CD4-positive, alpha-beta memory T cell (primary cell): ENCODE results near the gene VENTX. TPM values are rescaled to one million over a fixed set of nuclear protein-coding genes. Genes with fewer than 3 reads are reported as not detected.

Experiments
- CTCF ChIA-PET: fragments of 350-600 bp; sonication (Branson Sonifier 250); formaldehyde crosslinking; loops from one replicate; lab custom pipeline; 2021; ENCODE audit warnings: inconsistent platforms; ENCODE audit not compliant: partially characterized antibody; lab: Charles Lee
- POLR2A ChIA-PET: fragments of 350-600 bp; sonication (Branson Sonifier 250); formaldehyde crosslinking; loops from one replicate; lab custom pipeline; 2021; ENCODE audit not compliant: partially characterized antibody; lab: Charles Lee
- DNase-seq, 5 donors: peaks; one replicate each; pipeline versions ENCODE4 v3.0.0 to v3.0.0-alpha.2; 2020 to 2022; ENCODE audit warnings: mixed read lengths in 1 of 5
- H3K27ac ChIP-seq: one replicate; pipeline ENCODE4 v1.7.0; 2013; ENCODE audit warnings: low read depth, low read length
- H3K27me3 ChIP-seq: 2 replicates; pipeline ENCODE4 v1.7.0; 2013; ENCODE audit warnings: mild to moderate bottlenecking, low read length, moderate library complexity; ENCODE audit not compliant: insufficient read depth
- H3K36me3 ChIP-seq: 2 replicates; pipeline ENCODE4 v1.7.0; 2013; ENCODE audit warnings: mild to moderate bottlenecking, low read length, moderate library complexity; ENCODE audit not compliant: insufficient read depth
- H3K4me1 ChIP-seq: 2 replicates; pipeline ENCODE4 v1.7.0; 2013; ENCODE audit warnings: mild to moderate bottlenecking, low read length, moderate library complexity; ENCODE audit not compliant: insufficient read depth
- H3K4me3 ChIP-seq, 2 donors: one replicate each; pipeline ENCODE4 v1.7.0; 2013; ENCODE audit warnings: low read length in 2 of 2, mild to moderate bottlenecking in 1 of 2
- H3K9me3 ChIP-seq, 2 donors: one replicate each; pipeline ENCODE4 v1.7.0; 2013; ENCODE audit warnings: low read length in 2 of 2, control low read depth in 1 of 2; ENCODE audit not compliant: control insufficient read depth in 1 of 2
- H3K27ac Mint-ChIP-seq, 7 donors: one replicate each; pipeline ENCODE4 v1.8.0; 2020 to 2021; ENCODE audit warnings: mixed read lengths in 7 of 7, mild to moderate bottlenecking in 6 of 7, inconsistent platforms in 3 of 7, moderate library complexity in 3 of 7
- H3K27me3 Mint-ChIP-seq, 2 donors: one replicate each; pipeline ENCODE4 v1.8.0; 2020 to 2021; ENCODE audit warnings: mixed read lengths in 2 of 2
- H3K36me3 Mint-ChIP-seq, 2 donors: one replicate each; pipeline ENCODE4 v1.8.0; 2020 to 2021; ENCODE audit warnings: mixed read lengths in 2 of 2, inconsistent platforms in 1 of 2, mild to moderate bottlenecking in 1 of 2
- H3K4me1 Mint-ChIP-seq, 4 donors: one replicate each; pipeline ENCODE4 v1.8.0; 2020 to 2021; ENCODE audit warnings: mixed read lengths in 4 of 4, mild to moderate bottlenecking in 1 of 4
- H3K4me3 Mint-ChIP-seq, 8 donors: one replicate each; pipeline ENCODE4 v1.8.0; 2020 to 2021; ENCODE audit warnings: mixed read lengths in 8 of 8, mild to moderate bottlenecking in 7 of 8, moderate library complexity in 6 of 8, inconsistent platforms in 3 of 8
- H3K9me3 Mint-ChIP-seq, 8 donors: one replicate each; pipeline ENCODE4 v1.8.0; 2020 to 2021; ENCODE audit warnings: mixed read lengths in 8 of 8, mild to moderate bottlenecking in 5 of 8, inconsistent platforms in 3 of 8, moderate library complexity in 1 of 8
- intact Hi-C: fragments of 100-400 bp; cut with micrococcal nuclease; formaldehyde crosslinking; loops from one replicate; pipeline ENCODE4 v1.15.1; 2023
- polyA plus RNA-seq, 2 donors: library from polyadenylated mRNA; unstranded; fragments of 300-500 nt; fragmentation: Illumina TruSeq; gene quantifications; one replicate each; pipeline ENCODE4 v1.2.3, GENCODE V29; 2021
- total RNA-seq, 2 experiments: library from RNA; stranded (reverse); gene quantifications; one replicate each; pipeline ENCODE4 v1.2.3, GENCODE V29; 2021

The VENTX gene
- total and polyA plus RNA-seq, 4 experiments from 2014 or later = not detected

DNA sequence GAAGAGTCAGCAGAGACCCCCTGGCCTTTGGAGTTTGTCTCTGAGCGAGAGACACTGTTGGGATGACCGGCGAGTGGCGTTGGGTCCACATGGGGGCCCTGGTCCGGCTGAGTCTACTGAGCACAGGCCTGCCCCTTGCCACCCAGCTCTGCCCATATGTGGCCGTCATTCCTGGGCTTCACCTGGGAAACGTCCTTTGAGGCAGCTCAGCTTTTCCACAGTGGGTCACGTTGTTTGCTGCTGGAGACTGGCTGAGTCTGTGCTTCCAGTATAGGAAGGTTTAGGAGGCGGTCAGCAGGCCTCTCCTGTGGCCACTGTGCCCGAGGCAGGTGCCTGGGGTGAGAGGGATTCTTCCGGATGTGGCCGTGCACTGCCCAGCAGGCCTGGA is 21.9 kb downstream of the VENTX start:
- Mint-ChIP-seq H3K4me3 (peak overlapping the region; percentile 55 to 89 (median 77)), H3K27ac (peak overlapping the region; percentile 95 to 99 (median 98)), H3K27me3 (peaks cover 0 to 4% of the 10 kb centered on the region in 2 donors), H3K4me1 (peaks cover 23 to 77% (median 57%) of the 10 kb centered on the region in 4 donors), H3K36me3 (peaks cover 0 to 9% of the 10 kb centered on the region in 2 donors), H3K9me3 (no peaks in the 10 kb centered on the region)
- POLR2A ChIA-PET = interaction anchor here (0.8 to 13.2 kb wide), 7 partner anchors 8 to 131 kb away, joined by 3 to 236 read pairs (median 6); partner anchors contain the start of gene ADAM8
- Histone ChIP-seq H3K9me3 (no peaks in the 10 kb centered on the region), H3K27ac (peak overlapping the region; percentile 72), H3K4me3 (no peak overlapping the region), H3K4me1 (peaks cover 71% of the 10 kb centered on the region), H3K27me3 (no peaks in the 10 kb centered on the region), H3K36me3 (no peaks in the 10 kb centered on the region)
- DNase-seq = peak in 1 of 5 donors; percentile 39
- intact Hi-C loops = loop anchor here (10.0 kb wide), 1 partner anchor 1355 kb away; the partner anchor contains the start of gene PPP2R2D
- CTCF ChIA-PET = interaction anchor here (1.0 to 5.6 kb wide), 7 partner anchors 8 to 116 kb away, joined by 3 to 22 read pairs (median 6); no protein-coding TSS in a partner anchor

DNA sequence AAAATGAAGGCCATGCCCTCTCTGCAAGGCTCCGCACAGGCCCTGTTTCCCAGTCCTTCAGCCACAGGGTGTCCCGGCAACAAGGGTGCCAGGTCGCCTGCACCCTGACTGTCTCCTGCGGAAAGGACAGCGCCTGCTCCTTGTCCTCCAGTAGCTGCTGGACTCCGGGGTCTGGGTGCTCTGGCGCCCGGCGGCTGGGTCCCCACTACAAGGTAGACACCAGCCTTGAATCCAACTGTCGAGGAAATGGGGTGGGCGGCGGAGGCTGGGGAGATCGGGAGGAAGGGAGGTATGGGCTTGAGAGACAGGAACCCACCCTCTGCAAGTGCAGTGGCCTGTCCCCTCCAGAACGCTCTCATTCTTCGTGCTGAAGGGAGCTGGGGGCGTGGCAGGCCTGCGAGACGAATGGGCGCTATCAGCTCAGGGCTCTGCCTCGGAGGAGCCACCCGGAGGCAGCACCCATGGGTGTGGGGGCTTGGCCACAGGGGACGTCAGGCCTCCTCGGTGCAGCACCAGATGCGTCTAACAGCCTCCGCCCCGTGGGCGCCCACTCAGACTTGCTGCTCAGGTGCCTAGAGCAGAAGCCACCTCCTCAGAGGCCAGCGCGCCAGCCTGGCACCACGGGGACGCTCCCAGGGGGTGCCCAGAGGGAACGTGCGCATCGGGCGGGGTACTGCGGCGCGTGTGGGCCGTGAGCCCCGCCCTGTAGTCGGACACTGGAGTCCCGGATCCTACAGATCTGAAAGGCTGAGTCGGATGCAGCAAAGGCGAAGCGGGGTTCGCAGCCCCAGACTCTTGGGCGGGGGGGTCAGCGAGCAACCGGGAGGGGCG is 23.5 kb downstream of the VENTX start:
- H3K27me3 Mint-ChIP-seq = peaks cover 0 to 4% of the 10 kb centered on the region in 2 donors
- Histone ChIP-seq H3K36me3 (no peaks in the 10 kb centered on the region), H3K4me3 (peak overlapping the region in 1 of 2 donors; percentile 46), H3K4me1 (peaks cover 85% of the 10 kb centered on the region), H3K27me3 (no peaks in the 10 kb centered on the region), H3K27ac (peak overlapping the region; percentile 83), H3K9me3 (no peaks in the 10 kb centered on the region)
- H3K36me3 Mint-ChIP-seq = peaks cover 0 to 15% of the 10 kb centered on the region in 2 donors
- peak overlapping the region; percentile 48 to 89 (median 66) for H3K4me3 Mint-ChIP-seq
- H3K9me3 Mint-ChIP-seq = no peaks in the 10 kb centered on the region
- ChIA-PET CTCF (interaction anchor here (5.6 kb wide), 1 partner anchor 46 kb away, joined by 22 read pairs; no protein-coding TSS in a partner anchor), POLR2A (interaction anchor here (1.0 to 13.2 kb wide), 3 partner anchors 14 to 50 kb away, joined by 5 to 236 read pairs (median 6); partner anchors contain the start of gene ADAM8)
- peak overlapping the region; percentile 95 to 99 (median 98) for H3K27ac Mint-ChIP-seq
- peaks cover 29 to 86% (median 66%) of the 10 kb centered on the region in 4 donors for H3K4me1 Mint-ChIP-seq
- DNase-seq = peak; percentile 65 to 85 (median 69)
- intact Hi-C loops = loop anchor here (2.0 to 5.0 kb wide), 3 partner anchors 14 to 131 kb away; partner anchors contain the start of genes MTG1, TUBGCP2 and ZNF511

DNA sequence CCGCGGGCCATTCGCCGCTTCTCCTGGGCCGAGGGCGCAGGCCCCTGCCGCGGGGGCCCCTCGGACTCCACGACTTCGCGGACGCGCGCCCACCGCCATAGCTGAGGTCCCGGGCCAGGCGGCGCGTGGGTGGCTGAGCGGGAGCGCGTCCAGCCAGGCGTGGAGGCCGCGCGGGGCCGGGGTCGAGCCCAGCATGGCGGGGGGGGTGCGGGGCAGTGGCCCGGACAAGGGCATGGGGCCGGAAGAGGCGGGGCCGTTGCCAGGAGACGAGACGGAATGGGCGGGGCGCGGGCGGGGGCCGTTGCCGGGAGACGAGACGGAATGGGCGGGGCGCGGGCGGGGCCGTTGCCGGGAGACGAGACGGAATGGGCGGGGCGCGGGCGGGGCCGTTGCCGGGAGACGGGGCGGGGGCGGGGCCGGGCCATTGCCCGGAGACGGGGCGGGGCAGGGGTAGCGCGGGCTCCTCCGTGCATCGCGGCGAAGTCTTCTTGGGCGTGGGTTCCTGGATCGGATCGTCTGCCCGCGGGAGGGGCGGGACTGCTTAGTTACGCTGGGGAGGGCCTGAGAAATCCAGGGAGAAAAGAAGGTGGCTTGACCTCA is 24.2 kb downstream of the VENTX start:
- CTCF ChIA-PET = interaction anchor here (1.4 kb wide), 2 partner anchors 16 to 46 kb away, joined by 5 to 9 read pairs; no protein-coding TSS in a partner anchor

DNA sequence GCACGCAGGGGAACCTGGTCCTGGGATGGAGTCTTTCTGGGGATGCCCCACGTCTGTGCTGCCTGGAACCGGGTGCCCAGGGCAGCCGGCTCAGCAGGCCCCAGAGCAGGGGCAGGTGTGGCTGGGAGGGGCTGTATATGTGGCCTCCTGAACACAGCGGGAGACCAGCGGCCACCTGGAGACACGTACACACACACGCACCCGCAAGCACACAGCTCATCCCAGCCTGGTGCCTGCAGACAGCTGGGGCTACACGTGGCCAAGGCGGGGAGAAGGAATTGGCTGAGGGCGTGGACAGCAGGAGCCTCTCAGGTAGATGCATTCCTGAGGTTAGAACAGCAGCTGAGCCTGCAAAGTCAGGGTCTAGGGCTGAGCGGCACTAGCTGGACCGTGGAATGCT is 25.0 kb downstream of the VENTX start:
- H3K4me3 ChIP-seq = no peak overlapping the region
- Mint-ChIP-seq H3K4me1 (peaks cover 29 to 78% (median 61%) of the 10 kb centered on the region in 4 donors), H3K9me3 (no peaks in the 10 kb centered on the region), H3K27ac (peak overlapping the region; percentile 90 to 98 (median 92)), H3K4me3 (peak overlapping the region in 6 of 8 donors; percentile 70 to 79 (median 76)), H3K27me3 (peaks cover 0 to 4% of the 10 kb centered on the region in 2 donors), H3K36me3 (peaks cover 0 to 15% of the 10 kb centered on the region in 2 donors)
- no peaks in the 10 kb centered on the region for H3K9me3 ChIP-seq
- peak in 1 of 5 donors; percentile 45 for DNase-seq
- peak overlapping the region; percentile 83 for H3K27ac ChIP-seq
- H3K36me3 ChIP-seq = no peaks in the 10 kb centered on the region
- no peaks in the 10 kb centered on the region for H3K27me3 ChIP-seq
- peaks cover 76% of the 10 kb centered on the region for H3K4me1 ChIP-seq
- ChIA-PET CTCF (interaction anchor here (1.3 to 2.0 kb wide), 6 partner anchors 12 to 119 kb away, joined by 3 to 9 read pairs (median 8); no protein-coding TSS in a partner anchor), POLR2A (interaction anchor here (0.8 to 13.2 kb wide), 7 partner anchors 13 to 128 kb away, joined by 3 to 236 read pairs (median 4); partner anchors contain the start of genes ADAM8 and ECHS1)
- intact Hi-C loops = loop anchor here (5.0 kb wide), 1 partner anchor 130 kb away; the partner anchor contains the start of gene MTG1

More for the DNA sequence above, 24.2 kb downstream of the VENTX start:
- Histone ChIP-seq H3K4me3 (peak overlapping the region in 1 of 2 donors; percentile 46), H3K27ac (peak overlapping the region; percentile 83), H3K27me3 (no peaks in the 10 kb centered on the region), H3K9me3 (no peaks in the 10 kb centered on the region), H3K36me3 (no peaks in the 10 kb centered on the region), H3K4me1 (peaks cover 85% of the 10 kb centered on the region)
- peaks cover 0 to 15% of the 10 kb centered on the region in 2 donors for H3K36me3 Mint-ChIP-seq
- intact Hi-C loops = loop anchor here (2.0 to 5.0 kb wide), 3 partner anchors 13 to 130 kb away; partner anchors contain the start of genes MTG1, TUBGCP2 and ZNF511
- H3K27ac Mint-ChIP-seq = peak overlapping the region; percentile 90 to 98 (median 92)
- DNase-seq = peak; percentile 75 to 83 (median 78)
- H3K27me3 Mint-ChIP-seq = peaks cover 0 to 4% of the 10 kb centered on the region in 2 donors
- POLR2A ChIA-PET = interaction anchor here (1.0 to 13.2 kb wide), 5 partner anchors 14 to 111 kb away, joined by 4 to 236 read pairs (median 6); partner anchors contain the start of genes ADAM8 and ECHS1
- H3K4me3 Mint-ChIP-seq = peak overlapping the region; percentile 70 to 79 (median 76)
- H3K9me3 Mint-ChIP-seq = no peaks in the 10 kb centered on the region
- peaks cover 29 to 86% (median 66%) of the 10 kb centered on the region in 4 donors for H3K4me1 Mint-ChIP-seq

DNA sequence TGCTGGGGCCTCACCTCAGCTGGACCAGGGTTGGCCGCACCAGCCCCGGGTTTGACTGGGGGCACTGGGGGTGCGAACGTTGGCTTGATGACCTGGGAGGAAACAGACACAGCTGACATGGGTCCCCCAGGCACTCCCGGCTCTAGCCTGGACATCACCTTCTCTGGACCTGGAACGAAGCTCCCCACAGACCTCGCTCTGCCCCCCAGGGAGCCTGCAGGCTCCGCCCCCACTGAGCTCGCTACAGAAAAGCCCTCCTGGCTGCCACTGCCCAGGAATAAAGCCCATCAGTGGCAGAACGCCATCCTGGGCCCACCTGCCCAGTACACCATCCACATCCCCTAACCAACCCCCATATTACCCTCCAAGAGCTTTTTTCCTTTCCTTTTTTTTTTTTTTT is 26.0 kb downstream of the VENTX start:
- Histone ChIP-seq H3K36me3 (peaks cover 5% of the 10 kb centered on the region), H3K4me3 (no peak overlapping the region), H3K9me3 (no peaks in the 10 kb centered on the region), H3K27ac (peak overlapping the region; percentile 83), H3K27me3 (no peaks in the 10 kb centered on the region), H3K4me1 (peaks cover 66% of the 10 kb centered on the region)
- intact Hi-C loops = loop anchor here (1.0 to 5.0 kb wide), 3 partner anchors 12 to 129 kb away; partner anchors contain the start of gene MTG1
- Mint-ChIP-seq H3K9me3 (no peaks in the 10 kb centered on the region), H3K4me1 (peaks cover 29 to 70% (median 55%) of the 10 kb centered on the region in 4 donors), H3K27me3 (peaks cover 0 to 4% of the 10 kb centered on the region in 2 donors), H3K27ac (peak overlapping the region in 5 of 7 donors; percentile 37 to 98 (median 91)), H3K36me3 (peaks cover 0 to 15% of the 10 kb centered on the region in 2 donors), H3K4me3 (peak overlapping the region in 4 of 8 donors; percentile 36 to 79 (median 56))
- ChIA-PET CTCF (interaction anchor here (1.1 to 2.0 kb wide), 7 partner anchors 12 to 120 kb away, joined by 3 to 11 read pairs (median 8); no protein-coding TSS in a partner anchor), POLR2A (interaction anchor here (1.1 to 13.2 kb wide), 4 partner anchors 12 to 60 kb away, joined by 3 to 236 read pairs (median 6); partner anchors contain the start of gene ADAM8)
- DNase-seq = no peak

DNA sequence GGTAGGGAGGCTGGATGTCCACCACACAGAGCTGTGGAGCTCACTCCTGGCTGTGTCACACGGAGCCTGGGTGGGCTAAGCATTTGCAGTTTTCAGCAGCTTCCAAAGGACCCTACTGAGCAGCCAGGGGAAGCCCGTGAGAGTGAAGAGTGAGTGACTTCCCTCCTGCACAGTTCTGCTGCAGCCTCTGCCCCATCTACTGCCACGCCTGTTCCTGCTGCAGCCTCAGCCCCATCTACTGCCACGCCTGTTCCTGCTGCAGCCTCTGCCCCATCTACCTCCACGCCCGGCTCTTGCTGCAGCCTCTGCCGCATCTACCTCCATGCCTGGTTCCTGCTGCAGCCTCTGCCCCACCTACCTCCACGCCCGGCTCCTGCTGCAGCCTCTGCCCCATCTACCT is 26.8 kb downstream of the VENTX start:
- peak; percentile 53 to 71 (median 60) for DNase-seq
- H3K36me3 ChIP-seq = peaks cover 11% of the 10 kb centered on the region
- no peak overlapping the region for H3K27ac ChIP-seq

More for the DNA sequence above, 26.8 kb downstream of the VENTX start:
- Mint-ChIP-seq H3K27ac (peak overlapping the region; percentile 37 to 93 (median 83)), H3K27me3 (no peaks in the 10 kb centered on the region), H3K9me3 (no peaks in the 10 kb centered on the region), H3K4me1 (peaks cover 25 to 63% (median 49%) of the 10 kb centered on the region in 4 donors), H3K4me3 (peak overlapping the region; percentile 37 to 83 (median 74)), H3K36me3 (peaks cover 0 to 11% of the 10 kb centered on the region in 2 donors)
- H3K27me3 ChIP-seq = no peaks in the 10 kb centered on the region
- no peak overlapping the region for H3K4me3 ChIP-seq
- CTCF ChIA-PET = interaction anchor here (1.1 to 2.0 kb wide), 5 partner anchors 11 to 54 kb away, joined by 3 to 11 read pairs (median 8); no protein-coding TSS in a partner anchor
- H3K9me3 ChIP-seq = no peaks in the 10 kb centered on the region
- POLR2A ChIA-PET = interaction anchor here (1.1 to 13.2 kb wide), 2 partner anchors 11 to 43 kb away, joined by 4 to 236 read pairs; partner anchors contain the start of gene ADAM8
- intact Hi-C loops = loop anchor here (1.0 to 5.0 kb wide), 3 partner anchors 11 to 128 kb away; partner anchors contain the start of gene MTG1
- peaks cover 58% of the 10 kb centered on the region for H3K4me1 ChIP-seq
